ENCODE data around the gene EMSY. TPM values are rescaled to one million over a fixed set of nuclear protein-coding genes. Genes with fewer than 3 reads are reported as not detected.

The EMSY gene
- total and polyA plus RNA-seq, 3 donors from 2014 or later = 23.1 to 45.5 (median 35.7) TPM

DNA sequence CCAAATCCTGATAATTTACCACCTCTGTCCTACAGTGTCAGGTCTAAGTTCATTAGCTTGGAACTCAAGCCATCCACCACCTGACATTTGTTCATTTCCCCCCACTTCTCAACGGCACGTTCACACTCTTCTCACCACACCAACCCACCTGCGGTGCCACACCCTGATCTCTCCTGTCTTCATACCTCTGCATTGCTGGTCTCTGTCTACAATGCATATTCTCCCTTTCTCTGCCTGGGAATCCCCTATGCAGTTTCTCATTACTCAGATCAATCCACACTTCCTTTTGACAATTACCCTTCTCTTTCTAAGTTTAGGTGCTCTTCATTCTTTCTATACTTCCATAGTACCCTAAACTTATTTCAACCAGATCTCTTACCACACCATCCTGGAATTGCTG is 20.4 kb upstream of the EMSY start:
- Histone ChIP-seq H3K4me1 (no peaks in the 10 kb centered on the region), H3K9me3 (no peaks in the 10 kb centered on the region), H3K27me3 (no peaks in the 10 kb centered on the region), H3K36me3 (ENCODE audit: low read depth, missing control alignments) (no peaks in the 10 kb centered on the region), H3K27ac (no peak overlapping the region), H3K4me3 (no peak overlapping the region)
- intact Hi-C loops (cut with DNase I; ENCODE audit: low total_unique reads) = no loop called here
- TF ChIP-seq, protein P1, sequence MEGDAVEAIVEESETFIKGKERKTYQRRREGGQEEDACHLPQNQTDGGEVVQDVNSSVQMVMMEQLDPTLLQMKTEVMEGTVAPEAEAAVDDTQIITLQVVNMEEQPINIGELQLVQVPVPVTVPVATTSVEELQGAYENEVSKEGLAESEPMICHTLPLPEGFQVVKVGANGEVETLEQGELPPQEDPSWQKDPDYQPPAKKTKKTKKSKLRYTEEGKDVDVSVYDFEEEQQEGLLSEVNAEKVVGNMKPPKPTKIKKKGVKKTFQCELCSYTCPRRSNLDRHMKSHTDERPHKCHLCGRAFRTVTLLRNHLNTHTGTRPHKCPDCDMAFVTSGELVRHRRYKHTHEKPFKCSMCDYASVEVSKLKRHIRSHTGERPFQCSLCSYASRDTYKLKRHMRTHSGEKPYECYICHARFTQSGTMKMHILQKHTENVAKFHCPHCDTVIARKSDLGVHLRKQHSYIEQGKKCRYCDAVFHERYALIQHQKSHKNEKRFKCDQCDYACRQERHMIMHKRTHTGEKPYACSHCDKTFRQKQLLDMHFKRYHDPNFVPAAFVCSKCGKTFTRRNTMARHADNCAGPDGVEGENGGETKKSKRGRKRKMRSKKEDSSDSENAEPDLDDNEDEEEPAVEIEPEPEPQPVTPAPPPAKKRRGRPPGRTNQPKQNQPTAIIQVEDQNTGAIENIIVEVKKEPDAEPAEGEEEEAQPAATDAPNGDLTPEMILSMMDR (IDR thresholded peaks at IDR 0.05) = no peak
- TF ChIP-seq POLR2A (IDR thresholded peaks at IDR 0.05) = no peak
- no peak for DNase-seq
- WGBS, 2 donors = 75 to 77% methylated on average over 3 of the region's 3 CpGs

DNA sequence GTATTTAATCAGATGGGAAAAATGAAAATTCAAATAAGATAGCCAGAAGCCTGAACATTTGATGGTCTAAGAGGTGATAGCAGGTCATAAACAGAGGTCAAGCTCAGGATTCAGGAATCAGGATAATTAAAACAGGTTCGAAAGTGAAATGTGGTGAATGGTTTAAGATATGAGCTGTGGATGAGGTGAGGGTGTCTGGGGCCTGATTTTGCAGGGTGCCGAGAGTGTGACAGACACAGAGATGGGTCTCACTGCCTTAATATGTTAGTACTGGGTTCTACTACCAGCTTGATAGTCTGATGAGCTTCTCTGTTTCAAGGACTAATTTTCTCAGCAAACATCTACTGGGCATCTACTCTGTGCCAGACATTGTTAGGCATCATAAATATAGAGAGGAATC is 19.9 kb upstream of the EMSY start:
- Histone ChIP-seq H3K4me3 (no peak overlapping the region), H3K27ac (no peak overlapping the region), H3K27me3 (no peaks in the 10 kb centered on the region), H3K4me1 (no peaks in the 10 kb centered on the region), H3K9me3 (no peaks in the 10 kb centered on the region), H3K36me3 (ENCODE audit: low read depth, missing control alignments) (no peaks in the 10 kb centered on the region)
- no peak for TF ChIP-seq POLR2A (IDR thresholded peaks at IDR 0.05)
- TF ChIP-seq, protein P1 (IDR thresholded peaks at IDR 0.05) = no peak
- no peak for DNase-seq
- WGBS, 2 donors = 87 to 92% methylated on average over 2 of the region's 2 CpGs
- intact Hi-C loops (cut with DNase I; ENCODE audit: low total_unique reads) = no loop called here

DNA sequence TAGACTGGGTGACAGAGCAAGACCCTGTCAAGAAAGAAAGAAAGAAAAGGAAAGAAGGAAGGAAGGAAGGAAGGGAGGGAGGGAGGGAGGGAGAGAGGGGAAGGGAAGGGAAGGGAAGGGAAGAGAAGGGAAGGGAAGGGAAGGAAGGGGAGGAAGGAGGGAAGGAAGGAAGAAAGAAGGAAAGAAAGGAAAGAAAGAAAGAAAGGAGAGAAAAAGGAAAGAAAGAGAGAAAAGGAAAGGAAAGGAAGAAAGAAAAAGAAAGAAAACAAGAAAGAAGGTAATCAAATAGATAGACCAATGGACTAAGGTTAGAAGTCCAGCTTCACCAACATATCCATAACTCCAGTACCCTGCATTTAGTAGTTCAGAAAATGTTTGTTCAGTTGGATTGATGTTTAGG is 18.2 kb upstream of the EMSY start:
- H3K27ac ChIP-seq = no peak overlapping the region
- intact Hi-C loops (cut with DNase I; ENCODE audit: low total_unique reads) = no loop called here
- no peak for DNase-seq
- no peaks in the 10 kb centered on the region for H3K36me3 ChIP-seq (ENCODE audit: low read depth, missing control alignments)
- no peak for TF ChIP-seq POLR2A (IDR thresholded peaks at IDR 0.05)
- TF ChIP-seq, protein P1 (IDR thresholded peaks at IDR 0.05) = no peak
- H3K4me3 ChIP-seq = no peak overlapping the region
- no peaks in the 10 kb centered on the region for H3K27me3 ChIP-seq
- no peaks in the 10 kb centered on the region for H3K9me3 ChIP-seq
- no peaks in the 10 kb centered on the region for H3K4me1 ChIP-seq

DNA sequence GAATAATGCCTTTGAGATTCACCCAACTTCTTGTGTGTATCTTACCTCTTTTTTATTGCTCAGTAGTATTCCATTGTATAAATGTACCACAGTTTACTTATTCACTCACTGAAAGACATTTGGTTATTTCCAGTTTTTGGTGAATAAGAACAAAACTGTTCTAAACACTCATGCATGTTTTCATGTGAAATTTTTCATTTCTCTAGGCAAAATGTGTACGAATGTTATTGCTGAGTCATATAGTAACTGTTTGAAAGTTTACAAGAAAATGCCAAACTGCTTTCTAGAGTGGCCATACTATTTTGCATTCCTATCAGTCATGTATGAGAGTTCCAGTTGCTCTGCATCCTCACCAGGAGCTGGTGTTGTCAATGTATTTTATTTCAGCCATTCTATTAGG is 8.8 kb upstream of the EMSY start:
- H3K27ac ChIP-seq = no peak overlapping the region
- WGBS, 2 donors = 93 to 94% methylated on average over 1 of the region's 1 CpG
- H3K9me3 ChIP-seq = no peaks in the 10 kb centered on the region
- no peak overlapping the region for H3K4me3 ChIP-seq
- TF ChIP-seq, protein P1 (IDR thresholded peaks at IDR 0.05) = no peak
- no peak for TF ChIP-seq POLR2A (IDR thresholded peaks at IDR 0.05)
- no peak for DNase-seq
- no peaks in the 10 kb centered on the region for H3K4me1 ChIP-seq
- intact Hi-C loops (cut with DNase I; ENCODE audit: low total_unique reads) = no loop called here
- H3K27me3 ChIP-seq = no peaks in the 10 kb centered on the region
- no peaks in the 10 kb centered on the region for H3K36me3 ChIP-seq (ENCODE audit: low read depth, missing control alignments)

DNA sequence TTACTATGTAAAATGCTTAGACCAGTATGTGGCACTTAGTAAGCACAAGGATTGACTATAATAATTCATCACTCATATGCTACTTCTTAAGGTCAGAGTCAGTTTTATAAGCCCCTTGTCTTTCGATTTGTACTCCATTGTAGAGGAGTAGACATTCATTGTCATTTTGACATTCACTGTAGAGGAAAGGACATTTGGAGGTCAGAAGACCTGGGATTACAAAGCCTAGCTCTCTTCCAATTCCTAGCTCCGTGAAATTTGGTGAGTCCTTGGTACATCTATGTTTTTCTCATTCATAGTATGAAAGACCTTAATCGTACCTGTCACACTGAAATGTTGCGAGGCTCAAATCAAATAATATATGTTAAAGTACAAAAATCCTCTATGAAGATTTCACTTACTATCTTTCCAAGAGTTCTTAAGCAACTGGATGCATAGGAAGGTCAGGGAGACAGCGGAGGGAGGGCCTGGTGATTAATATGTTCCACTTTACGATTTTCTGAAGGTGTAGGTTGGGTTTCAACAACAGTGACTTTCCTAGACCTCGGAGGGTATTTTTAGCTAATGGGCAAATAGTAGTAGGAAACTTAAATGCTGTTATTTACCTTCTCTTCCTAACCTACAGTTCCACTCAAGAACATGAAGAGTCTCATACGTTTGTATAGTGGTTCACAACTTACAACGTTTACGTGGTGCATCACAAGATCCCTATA is 1.4 kb upstream of the EMSY start:
- peaks cover 13% of the 10 kb centered on the region for H3K4me1 ChIP-seq
- H3K4me3 ChIP-seq = peak overlapping the region; percentile 92 to 95
- H3K9me3 ChIP-seq = no peaks in the 10 kb centered on the region
- H3K27me3 ChIP-seq = no peaks in the 10 kb centered on the region
- H3K36me3 ChIP-seq (ENCODE audit: low read depth, missing control alignments) = no peaks in the 10 kb centered on the region
- intact Hi-C loops (cut with DNase I; ENCODE audit: low total_unique reads) = no loop called here
- no peak for TF ChIP-seq POLR2A (IDR thresholded peaks at IDR 0.05)
- TF ChIP-seq, protein P1 (IDR thresholded peaks at IDR 0.05) = no peak
- H3K27ac ChIP-seq = peak overlapping the region in 1 of 2 donors; percentile 94
- 29 to 34% methylated on average over 10 of the region's 10 CpGs for WGBS, 2 donors
- no peak for DNase-seq

All from testis (tissue), 3 donors.